GM18526 (cell line): ENCODE data around the gene PIK3C2A.
A peak's percentile ranks its signal among the peaks of the same experiment; 100 is the strongest.

ENCODE experiments used
- POLR2A ChIP-seq: IDR thresholded peaks from 3 replicates; pipeline ENCODE4 v1.6.1; 2011; ENCODE audit not compliant: insufficient read length; ENCODE audit errors: extremely low read depth

PIK3C2A gene, protein sequence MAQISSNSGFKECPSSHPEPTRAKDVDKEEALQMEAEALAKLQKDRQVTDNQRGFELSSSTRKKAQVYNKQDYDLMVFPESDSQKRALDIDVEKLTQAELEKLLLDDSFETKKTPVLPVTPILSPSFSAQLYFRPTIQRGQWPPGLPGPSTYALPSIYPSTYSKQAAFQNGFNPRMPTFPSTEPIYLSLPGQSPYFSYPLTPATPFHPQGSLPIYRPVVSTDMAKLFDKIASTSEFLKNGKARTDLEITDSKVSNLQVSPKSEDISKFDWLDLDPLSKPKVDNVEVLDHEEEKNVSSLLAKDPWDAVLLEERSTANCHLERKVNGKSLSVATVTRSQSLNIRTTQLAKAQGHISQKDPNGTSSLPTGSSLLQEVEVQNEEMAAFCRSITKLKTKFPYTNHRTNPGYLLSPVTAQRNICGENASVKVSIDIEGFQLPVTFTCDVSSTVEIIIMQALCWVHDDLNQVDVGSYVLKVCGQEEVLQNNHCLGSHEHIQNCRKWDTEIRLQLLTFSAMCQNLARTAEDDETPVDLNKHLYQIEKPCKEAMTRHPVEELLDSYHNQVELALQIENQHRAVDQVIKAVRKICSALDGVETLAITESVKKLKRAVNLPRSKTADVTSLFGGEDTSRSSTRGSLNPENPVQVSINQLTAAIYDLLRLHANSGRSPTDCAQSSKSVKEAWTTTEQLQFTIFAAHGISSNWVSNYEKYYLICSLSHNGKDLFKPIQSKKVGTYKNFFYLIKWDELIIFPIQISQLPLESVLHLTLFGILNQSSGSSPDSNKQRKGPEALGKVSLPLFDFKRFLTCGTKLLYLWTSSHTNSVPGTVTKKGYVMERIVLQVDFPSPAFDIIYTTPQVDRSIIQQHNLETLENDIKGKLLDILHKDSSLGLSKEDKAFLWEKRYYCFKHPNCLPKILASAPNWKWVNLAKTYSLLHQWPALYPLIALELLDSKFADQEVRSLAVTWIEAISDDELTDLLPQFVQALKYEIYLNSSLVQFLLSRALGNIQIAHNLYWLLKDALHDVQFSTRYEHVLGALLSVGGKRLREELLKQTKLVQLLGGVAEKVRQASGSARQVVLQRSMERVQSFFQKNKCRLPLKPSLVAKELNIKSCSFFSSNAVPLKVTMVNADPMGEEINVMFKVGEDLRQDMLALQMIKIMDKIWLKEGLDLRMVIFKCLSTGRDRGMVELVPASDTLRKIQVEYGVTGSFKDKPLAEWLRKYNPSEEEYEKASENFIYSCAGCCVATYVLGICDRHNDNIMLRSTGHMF (N-terminal part only)

DNA sequence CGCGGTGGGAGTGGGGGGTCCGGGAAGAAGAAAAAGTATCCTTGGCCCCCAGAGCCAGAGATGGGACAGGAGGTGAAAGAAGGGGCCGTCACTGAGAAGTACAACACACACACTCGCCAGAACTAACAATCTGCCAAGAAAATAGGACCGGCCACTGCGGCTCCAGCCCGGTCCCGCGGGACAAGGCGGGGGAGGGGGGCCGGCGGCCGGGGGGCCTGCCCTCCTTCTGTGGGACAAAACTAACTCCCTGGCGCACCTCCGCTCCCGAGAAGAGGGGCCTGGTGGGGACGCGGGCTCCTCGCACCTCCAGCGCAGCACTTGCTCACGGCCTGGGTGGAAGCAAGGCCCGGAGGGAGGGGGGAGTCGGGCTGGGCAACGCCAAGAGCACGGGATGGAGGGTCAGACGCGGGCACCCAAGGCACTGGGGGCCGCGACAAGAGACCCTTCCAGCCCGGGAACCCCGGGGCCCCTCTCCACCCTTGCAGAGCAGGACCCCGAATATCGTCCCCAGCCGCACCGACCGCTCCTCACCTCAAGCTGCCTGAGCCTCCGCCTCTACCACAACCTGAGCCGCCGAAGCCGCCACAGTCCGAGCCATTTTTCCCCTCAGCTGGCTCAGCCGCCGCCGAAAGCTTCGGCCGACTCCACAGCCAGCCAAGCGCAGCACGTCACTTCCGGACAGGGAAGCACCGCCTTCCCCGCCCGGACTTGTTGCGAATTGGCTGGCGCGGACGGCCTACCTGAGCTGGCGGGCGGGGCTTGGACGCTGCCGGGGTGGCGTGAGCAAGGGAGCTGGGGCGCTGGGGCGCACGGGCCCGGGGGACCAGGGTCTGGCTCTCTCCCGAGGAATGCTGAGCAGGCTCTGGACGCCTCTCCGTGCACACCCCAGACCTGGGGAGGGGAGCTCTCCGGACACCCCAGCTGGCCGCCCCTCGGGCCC is at the start of gene PIK3C2A:
Gene PIK3C2A (minus strand): TSS at position 670 of the 940 bp plus-strand sequence. CDS start 38,245 bp downstream, outside the sequence.
- peak; percentile 91 for TF ChIP-seq POLR2A

DNA sequence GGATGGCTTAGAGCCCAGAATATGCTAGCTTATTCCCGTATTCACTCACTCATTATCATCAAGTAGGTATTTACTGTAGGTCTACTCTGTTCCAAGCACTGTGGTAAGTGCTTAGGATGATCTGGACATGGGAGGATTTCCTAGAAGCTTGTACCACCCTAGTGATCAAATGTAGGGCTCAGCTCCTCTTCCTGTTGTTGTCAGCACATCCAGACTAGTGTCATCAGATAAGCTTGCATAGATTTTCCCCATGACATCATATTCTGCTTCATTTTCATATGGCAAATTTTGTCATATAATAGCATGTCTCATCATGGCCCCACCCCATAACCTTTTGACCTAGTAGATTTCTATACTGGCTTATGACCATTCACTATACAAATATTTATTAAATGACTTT is 49.4 kb upstream of the PIK3C2A start:
- no peak for TF ChIP-seq POLR2A

- TF ChIP-seq POLR2A, result no peak
Measured at GRCh38 chr11:17256512-17256911, 48.7 kb upstream of the PIK3C2A start.

DNA sequence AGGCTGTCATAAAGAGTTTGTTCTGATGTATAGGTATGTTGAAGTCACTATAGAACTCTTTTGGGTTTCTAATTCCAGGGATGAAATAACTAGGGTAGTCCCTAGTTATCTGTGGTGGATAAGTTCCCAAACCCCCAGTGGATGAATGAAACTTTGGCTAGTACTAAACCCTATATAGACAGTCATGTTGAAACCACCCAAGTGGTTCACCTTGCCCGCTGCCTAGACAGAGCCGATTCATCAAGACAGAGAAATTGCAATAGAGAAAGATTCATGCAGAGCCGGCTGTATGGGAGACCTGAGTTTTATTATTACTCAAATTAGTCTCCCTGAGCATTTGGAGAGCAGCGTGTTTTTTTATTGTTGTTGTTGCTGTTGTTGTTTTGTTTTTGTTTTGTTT is 44.9 kb upstream of the PIK3C2A start:
- TF ChIP-seq POLR2A, result no peak

DNA sequence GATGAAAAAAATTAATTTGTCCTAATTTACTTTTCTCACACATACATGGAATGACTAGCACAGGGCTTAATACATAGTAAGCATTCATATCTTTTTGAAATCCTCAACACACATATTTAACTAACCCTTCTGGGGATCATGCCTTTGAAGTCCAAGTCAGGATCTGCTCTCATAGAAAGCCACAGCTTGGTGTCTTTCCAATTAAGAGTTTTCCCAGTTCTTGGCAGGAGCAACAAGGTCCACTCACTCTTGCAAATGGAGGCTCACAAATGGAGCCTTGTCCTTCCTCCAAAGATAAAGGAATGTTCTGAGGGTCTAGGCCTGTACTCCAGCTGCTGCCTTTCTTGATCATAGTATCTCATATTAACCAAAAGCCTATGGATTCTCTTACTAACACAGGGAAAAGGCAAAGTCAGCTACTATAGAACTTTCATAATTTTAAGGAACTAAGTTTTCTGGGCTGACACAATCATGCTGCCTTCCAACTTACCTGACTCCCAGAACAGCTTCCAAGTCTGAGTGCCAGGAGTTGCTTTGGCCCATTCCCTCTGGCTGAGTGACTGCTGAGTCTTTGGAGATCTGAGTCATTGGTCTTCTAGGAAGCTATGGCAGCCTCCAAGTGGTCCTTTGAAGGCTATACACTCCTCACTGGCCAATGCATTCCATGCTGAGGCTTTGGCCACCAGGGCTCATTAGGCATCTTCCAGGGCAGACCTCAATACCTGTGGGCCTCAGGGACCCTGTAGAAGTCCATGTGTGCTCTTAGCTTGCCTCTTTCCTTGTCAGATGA is 43.0 kb upstream of the PIK3C2A start:
- TF ChIP-seq POLR2A, result no peak

DNA sequence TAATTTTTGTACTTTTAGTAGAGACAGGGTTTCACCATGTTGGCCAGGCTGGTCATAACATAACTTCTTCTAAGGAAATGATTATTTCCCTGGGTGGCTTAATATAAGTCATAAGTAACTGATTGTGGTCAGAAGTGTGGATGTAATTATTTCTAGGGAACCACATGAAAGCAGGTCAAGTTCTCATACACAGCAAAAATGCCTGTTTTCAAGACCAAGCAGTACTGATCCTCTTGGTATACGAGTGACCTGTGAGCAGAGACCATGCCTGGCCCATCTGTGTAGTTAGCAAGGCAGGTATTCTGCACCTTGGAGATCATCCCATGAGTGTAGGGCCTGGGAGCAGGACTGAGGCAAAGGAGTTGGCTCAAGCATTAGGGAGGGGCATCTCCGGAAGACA is 36.3 kb upstream of the PIK3C2A start:
- TF ChIP-seq POLR2A, result no peak

- no peak for TF ChIP-seq POLR2A
Measured at GRCh38 chr11:17240780-17241179, 33.0 kb upstream of the PIK3C2A start.

DNA sequence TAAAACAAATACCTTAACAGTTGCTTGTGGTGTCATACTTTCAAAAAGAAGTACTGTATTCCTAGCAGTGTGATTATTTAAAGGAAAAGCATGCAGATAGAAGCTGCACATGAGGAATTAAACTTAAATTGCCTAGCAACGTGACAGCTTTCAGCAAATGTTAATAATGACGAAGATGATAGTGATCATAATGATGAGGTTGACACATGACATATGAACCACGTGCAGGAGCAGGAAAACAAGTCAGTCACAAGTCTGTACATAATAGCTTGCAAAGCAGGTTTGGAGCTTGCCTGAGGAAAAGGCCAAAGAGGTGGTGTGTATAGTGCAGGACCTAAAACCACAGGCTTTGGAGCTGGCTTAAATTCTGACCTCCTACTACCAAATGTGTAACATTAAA is 30.6 kb upstream of the PIK3C2A start:
- no peak for TF ChIP-seq POLR2A

DNA sequence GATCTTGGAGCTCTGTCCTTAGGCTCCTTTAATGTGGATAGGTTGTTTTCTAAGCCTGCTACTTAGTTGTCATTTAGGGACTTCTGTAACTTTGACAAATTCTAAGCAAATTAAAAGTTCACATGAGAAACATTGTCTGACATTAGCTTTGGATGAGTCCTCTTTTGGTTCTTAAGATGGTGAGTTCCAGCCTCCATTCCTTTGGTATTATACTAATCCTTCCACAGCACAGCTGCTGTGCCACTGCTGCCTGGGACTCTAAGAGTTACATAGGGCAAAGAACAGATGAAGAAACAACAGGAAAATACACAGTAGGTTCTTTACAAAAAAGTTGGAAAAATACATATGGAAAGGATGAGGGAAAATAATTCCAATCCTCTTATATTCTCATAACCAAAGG is 25.3 kb upstream of the PIK3C2A start:
- no peak for TF ChIP-seq POLR2A

GRCh38 chr11:17230867-17231851 is 23.4 kb upstream of the PIK3C2A start:
- no peak for TF ChIP-seq POLR2A

- TF ChIP-seq POLR2A, result no peak
Measured at GRCh38 chr11:17229481-17230152, 21.8 kb upstream of the PIK3C2A start.

DNA sequence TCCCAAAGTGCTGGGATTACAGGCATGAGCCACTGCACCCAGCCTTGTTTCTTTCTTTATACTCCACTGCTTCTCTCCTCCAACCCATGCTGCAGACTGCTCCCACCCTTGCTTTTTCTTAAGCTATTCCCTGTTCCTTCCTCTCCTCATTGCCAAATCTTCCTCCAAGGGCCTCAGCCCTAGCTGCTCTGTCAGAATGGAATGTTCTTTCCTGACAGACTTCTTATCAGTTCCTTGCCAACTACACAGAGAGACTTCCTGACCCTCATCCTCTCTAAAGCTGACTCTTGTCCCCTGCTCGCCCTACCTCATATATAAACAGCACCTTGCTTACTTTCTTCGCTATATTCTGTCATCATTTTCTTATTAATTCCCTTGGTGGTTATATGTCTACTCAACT is 16.9 kb upstream of the PIK3C2A start:
- no peak for TF ChIP-seq POLR2A

DNA sequence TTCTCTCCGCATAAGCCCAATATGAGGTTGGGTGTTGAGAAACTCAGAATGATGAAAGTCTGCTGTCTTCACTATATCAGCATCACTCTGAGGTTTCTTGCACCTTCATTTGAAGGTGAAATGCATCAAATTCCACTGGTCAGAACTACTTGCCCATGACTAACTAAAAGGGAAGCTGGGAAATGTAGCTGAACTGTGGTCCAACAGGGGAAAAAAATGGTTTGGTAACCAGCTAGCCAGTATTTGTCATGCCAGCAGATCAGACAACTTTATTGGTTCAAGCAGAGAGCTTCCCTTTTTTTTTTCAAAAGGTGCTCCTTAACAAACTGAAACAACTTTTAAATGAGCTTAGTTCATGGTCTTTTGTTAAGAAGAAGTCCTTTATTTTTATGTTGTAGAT is 14.2 kb upstream of the PIK3C2A start:
- no peak for TF ChIP-seq POLR2A
